Raji (cell line): Measurements from ENCODE around the gene IQUB.

Experiments
- POLR2A ChIP-seq: IDR thresholded peaks from 2 replicates; pipeline ENCODE4 v1.6.1; 2011; ENCODE audit warnings: low read depth, low read length, control low read depth; ENCODE audit not compliant: insufficient read depth

IQUB gene

GRCh38 chr7:123557398-123558288 lies 23.2 kb upstream of the IQUB start, which contains the start of gene NDUFA5:
TSS of gene NDUFA5 (minus strand) at chr7:123557818. CDS start at chr7:123557795, 23 bp downstream.
- TF ChIP-seq POLR2A, result peak; percentile 89

- no peak for TF ChIP-seq POLR2A
Observed at GRCh38 chr7:123557016-123557397, 22.6 kb upstream of the IQUB start.

- no peak for TF ChIP-seq POLR2A
Observed at GRCh38 chr7:123555484-123555883, 21.1 kb upstream of the IQUB start.

- no peak for TF ChIP-seq POLR2A
Observed at GRCh38 chr7:123553159-123553558, 18.8 kb upstream of the IQUB start.

GRCh38 chr7:123552641-123553040 lies 18.2 kb upstream of the IQUB start:
- TF ChIP-seq POLR2A, result no peak

- no peak for TF ChIP-seq POLR2A
Observed at GRCh38 chr7:123548406-123548805, 14.0 kb upstream of the IQUB start.

- TF ChIP-seq POLR2A, result no peak
Observed at GRCh38 chr7:123539871-123540270, 5.5 kb upstream of the IQUB start.

GRCh38 chr7:123538897-123539296 lies 4.5 kb upstream of the IQUB start:
- TF ChIP-seq POLR2A, result no peak

- TF ChIP-seq POLR2A, result no peak
Observed at GRCh38 chr7:123538189-123538714, 3.9 kb upstream of the IQUB start.

GRCh38 chr7:123537026-123537642 lies 2.7 kb upstream of the IQUB start:
- TF ChIP-seq POLR2A, result no peak

GRCh38 chr7:123535517-123535916 lies 1.1 kb upstream of the IQUB start:
- no peak for TF ChIP-seq POLR2A

GRCh38 chr7:123533929-123534382 lies 439 bp downstream of the IQUB start:
- no peak for TF ChIP-seq POLR2A

- TF ChIP-seq POLR2A, result no peak
Observed at GRCh38 chr7:123533553-123533917, 860 bp downstream of the IQUB start.

- no peak for TF ChIP-seq POLR2A
Observed at GRCh38 chr7:123528265-123528664, 6.1 kb downstream of the IQUB start.

- no peak for TF ChIP-seq POLR2A
Observed at GRCh38 chr7:123522066-123522465, 12.3 kb downstream of the IQUB start.

GRCh38 chr7:123505221-123505620 lies 29.2 kb downstream of the IQUB start:
- TF ChIP-seq POLR2A, result no peak
